Hepatocyte (in vitro differentiated cells): ENCODE measurements around the gene GLP1R.

Source experiments
- EZH2 ChIP-seq: fragments of 200-600 bp; sonication (generic); IDR thresholded peaks from 2 replicates; pipeline ENCODE4 v1.6.1; 2016; ENCODE audit warnings: antibody characterized with exemption, mild to moderate bottlenecking, borderline replicate concordance
- EZH2phosphoT487 ChIP-seq: fragments of 200-600 bp; sonication (generic); IDR thresholded peaks from one replicate; pipeline ENCODE4 v1.6.1; 2018; ENCODE audit warnings: antibody characterized with exemption, mild to moderate bottlenecking, low read depth, moderate library complexity; ENCODE audit not compliant: unreplicated experiment, severe bottlenecking
- TF ChIP-seq, protein P1 (sequence below): fragments of 200-600 bp; sonication (generic); IDR thresholded peaks from 2 replicates; pipeline ENCODE4 v1.5.1; 2016; ENCODE audit warnings: antibody characterized with exemption, mild to moderate bottlenecking; ENCODE audit not compliant: poor library complexity

DNA sequence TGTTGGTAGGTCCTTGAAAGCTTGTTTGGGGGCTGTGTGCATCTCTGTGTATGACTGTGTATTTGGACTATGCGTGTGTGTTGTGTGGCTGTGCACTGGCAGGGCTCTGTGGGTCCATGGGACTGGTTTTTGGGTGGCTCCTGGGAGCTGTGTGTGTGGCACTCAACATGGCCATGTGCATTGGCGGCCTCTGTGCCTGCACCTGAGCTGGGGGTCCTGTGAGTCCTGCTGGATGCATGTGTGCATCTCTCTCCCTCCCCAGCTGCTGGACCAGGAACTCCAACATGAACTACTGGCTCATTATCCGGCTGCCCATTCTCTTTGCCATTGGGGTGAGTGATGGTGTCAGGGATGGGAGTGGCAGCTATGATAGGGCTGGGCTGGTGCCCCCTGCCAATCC is 30.1 kb downstream of the GLP1R start:
- TF ChIP-seq EZH2 (no peak), EZH2phosphoT487 (no peak)
- TF ChIP-seq, protein P1, sequence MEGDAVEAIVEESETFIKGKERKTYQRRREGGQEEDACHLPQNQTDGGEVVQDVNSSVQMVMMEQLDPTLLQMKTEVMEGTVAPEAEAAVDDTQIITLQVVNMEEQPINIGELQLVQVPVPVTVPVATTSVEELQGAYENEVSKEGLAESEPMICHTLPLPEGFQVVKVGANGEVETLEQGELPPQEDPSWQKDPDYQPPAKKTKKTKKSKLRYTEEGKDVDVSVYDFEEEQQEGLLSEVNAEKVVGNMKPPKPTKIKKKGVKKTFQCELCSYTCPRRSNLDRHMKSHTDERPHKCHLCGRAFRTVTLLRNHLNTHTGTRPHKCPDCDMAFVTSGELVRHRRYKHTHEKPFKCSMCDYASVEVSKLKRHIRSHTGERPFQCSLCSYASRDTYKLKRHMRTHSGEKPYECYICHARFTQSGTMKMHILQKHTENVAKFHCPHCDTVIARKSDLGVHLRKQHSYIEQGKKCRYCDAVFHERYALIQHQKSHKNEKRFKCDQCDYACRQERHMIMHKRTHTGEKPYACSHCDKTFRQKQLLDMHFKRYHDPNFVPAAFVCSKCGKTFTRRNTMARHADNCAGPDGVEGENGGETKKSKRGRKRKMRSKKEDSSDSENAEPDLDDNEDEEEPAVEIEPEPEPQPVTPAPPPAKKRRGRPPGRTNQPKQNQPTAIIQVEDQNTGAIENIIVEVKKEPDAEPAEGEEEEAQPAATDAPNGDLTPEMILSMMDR: no peak
